Ureter (tissue), 1 donor: ENCODE data around the gene PTPRM. TPM values are rescaled to one million over a fixed set of nuclear protein-coding genes. Genes with fewer than 3 reads are reported as not detected.

ENCODE experiments used
- DNase-seq: peaks from one replicate; pipeline ENCODE4 v3.0.0-alpha.2; 2020; ENCODE audit warnings: low spot score
- total RNA-seq: library from RNA; stranded (reverse); gene quantifications from one replicate; pipeline ENCODE4 v1.2.4, GENCODE V29; 2023
- donor health status: DM: yes; HTN: yes; CAD: no.

PTPRM gene
- total RNA-seq, 1 donor from 2014 or later = 148 TPM

DNA sequence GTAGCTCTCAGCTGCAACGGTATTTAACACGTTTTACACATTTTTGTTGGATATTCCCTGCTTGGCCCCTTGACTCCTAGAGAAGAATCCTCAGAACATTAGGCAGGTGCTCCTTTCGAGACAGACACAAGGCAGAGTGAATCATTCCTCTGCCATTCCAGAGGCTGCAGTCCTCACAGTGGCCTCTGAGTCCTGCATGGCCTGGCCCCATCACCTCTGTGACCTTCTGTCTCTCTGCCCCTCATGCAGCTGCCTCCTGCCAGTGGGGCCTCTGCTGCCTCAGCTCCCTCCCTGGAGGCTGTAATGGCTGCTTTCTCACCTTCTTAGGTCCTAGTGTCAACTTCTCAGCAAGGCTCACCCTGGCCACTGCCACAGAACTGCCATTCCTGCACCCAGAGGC, 101.3 kb downstream of the PTPRM start:
- DNase-seq = no peak

DNA sequence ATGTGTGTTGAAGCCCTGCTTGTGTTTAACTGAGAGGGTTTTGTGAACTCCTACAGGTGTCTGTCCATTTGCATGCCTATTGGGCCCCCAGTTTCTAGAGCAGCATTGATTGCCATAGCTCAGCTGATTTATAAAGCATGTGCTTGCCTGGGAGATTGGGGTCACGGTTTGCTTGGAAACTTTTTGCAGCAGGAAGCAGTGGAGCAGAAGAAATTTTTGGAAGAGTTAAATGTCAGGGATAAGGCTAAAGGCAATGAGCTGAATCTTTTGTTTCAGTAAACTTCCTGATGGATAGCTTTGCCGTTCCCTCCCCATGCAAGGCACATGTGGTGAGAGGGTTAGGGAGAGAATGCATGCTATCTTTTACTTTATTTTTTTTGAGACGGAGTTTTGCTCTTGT, 102.2 kb downstream of the PTPRM start:
- DNase-seq = no peak

DNA sequence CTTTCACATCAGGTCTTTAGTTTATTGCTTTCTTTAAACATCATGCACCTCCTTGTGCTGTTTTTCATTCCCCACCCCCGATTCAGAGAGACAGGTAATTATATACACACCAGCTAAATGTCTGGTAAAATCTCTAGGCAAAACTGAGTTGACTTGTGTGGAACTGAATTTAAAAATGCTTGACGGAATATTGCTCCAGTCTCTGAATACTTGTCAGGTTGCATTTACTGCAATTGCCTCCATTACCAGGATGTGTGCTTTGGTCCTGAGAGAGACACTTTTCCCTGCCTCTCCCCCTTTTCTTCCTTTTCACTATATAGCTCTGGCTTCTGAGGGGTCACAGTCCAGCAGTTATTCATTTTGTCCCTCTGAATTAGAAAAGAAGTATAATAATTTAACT, 104.0 kb downstream of the PTPRM start:
- no peak for DNase-seq

DNA sequence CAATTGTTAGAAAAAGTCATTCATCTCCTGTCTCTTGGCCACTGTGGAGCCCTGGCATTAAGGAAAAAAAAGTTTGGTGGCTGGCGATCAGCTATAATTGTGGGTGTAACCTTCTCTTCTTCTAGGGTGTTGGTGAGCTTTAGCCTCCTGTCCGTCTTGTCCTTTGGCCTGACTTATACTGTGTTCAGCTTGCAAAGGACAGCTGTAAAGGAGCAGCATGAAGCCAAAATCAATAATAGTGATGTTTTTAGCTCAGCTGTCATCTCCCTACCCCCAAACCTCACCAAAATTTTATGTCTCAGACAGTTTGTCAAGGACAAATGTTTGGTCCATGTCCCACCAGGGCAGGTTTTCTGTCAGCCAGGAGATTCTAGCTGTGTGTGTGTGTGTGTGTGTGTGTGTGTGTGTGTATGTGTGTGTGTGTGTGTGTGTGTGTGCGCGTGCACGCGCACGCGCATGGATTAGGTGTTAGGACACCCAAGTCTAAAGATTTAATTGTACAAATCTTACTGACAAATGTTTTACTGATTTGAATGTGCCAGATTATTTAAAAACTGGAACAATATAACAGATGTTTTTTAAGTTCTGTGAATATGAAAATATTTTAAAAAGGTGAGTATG, 109.2 kb downstream of the PTPRM start:
- DNase-seq = no peak

DNA sequence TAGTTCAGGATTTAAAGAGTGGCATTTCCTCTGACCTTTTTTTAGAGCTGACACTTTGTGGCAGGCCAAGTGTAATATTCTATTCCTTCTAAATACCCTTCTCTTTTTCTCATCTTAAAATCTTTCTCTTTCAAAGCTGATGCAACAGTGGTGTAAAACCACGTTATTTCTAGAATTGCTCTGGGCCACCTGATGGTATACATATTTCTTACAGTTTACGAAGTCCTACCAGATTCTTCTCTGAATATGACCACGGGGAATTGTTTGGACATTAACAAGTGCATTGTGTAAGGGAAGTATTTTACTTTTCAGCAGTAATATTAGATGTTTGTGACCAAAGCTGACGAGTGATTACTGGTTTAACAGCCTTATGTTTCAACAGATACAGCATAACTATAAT, 109.9 kb downstream of the PTPRM start:
- no peak for DNase-seq

DNA sequence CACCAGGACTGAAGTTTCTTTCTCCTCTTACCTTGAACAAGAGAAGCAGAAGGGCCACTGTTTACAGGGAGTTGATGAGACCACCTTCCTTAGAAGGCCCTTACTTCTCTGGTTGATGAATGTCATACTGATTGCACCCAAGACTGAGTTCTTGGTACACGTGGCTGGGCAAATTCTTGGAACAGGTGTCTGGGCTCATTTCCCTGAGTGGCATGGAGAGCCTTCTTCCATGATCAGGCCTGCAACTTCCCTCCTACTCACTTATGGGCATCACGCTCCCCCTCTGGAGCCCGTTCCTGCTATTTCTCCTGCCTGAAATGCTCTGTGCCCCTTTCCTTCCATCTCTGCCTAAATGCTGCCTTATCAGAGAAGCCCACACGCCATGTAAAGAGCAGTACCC, 110.3 kb downstream of the PTPRM start:
- DNase-seq = no peak

DNA sequence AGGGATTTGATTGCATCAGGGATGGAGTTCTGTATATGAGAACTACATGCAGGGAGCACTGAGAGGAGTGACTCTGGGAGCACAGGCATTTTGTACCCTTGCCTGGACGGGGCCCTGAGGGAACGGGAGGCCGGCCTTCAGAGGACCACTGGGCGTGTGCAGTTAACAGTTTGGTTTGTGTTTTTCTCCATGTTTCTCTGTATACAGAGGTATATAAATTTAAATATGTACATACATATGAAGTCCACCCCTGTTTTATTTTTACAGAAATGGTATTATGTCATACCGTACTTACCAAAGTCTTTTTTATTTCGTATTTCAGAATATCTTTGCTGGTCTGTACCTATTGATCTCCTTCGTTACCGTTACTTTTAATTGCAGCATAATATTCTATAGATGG, 111.3 kb downstream of the PTPRM start:
- no peak for DNase-seq

DNA sequence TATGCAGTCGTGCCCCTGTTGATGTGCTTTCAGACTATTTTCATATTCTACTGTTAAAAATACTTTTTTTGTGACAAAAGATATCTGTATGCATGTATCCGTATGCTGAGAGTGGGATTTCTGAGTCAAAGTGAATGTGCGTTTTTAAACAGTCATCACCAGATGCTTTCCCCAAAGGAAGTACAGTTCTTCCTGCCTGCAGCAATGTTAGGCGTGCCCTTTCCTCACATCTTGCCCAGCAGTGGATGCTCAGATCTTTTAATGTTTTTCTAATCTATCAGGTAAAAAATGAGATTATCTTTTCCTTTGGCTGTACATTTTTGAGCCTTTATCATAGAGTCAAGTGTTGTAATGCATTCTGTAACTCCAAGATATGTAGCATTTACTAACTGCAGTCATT, 111.7 kb downstream of the PTPRM start:
- no peak for DNase-seq

DNA sequence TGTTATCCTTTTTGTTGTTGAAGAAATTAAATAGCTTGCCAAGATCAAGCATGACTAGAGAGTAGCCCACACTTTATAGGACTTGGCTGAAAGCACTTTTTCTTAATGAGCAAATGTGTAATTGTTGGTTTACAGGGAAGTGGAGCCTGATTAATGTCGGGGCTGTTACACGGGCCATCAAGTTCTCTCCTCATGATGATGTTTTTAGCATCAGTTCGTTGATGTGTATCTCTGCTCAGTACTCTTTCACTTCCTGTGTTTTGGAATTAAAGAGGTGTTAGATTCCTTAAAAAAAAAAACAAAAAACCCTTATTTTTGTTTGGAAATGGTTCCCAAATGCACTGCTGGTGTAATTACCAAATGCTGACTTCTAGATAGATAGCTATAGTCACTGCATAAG, 114.2 kb downstream of the PTPRM start:
- DNase-seq = no peak

DNA sequence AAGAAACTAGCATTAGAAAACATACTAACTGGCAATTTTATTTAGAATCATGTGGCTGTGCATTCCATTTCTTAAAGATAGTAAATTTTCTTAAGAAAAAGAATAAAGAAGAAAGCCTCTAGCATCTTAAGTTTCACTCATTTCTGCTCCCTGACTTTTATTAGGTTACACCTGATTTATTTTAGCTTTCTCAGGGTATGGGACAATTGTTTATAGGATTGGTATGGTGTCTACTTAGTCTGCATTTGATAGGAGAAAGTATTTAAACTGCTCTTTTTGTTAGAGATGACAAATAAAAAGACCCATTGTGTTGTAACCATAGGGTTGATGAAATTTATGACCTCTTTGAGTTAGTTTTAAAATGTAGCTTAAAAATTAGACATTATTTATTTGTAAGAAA, 115.2 kb downstream of the PTPRM start:
- no peak for DNase-seq

DNA sequence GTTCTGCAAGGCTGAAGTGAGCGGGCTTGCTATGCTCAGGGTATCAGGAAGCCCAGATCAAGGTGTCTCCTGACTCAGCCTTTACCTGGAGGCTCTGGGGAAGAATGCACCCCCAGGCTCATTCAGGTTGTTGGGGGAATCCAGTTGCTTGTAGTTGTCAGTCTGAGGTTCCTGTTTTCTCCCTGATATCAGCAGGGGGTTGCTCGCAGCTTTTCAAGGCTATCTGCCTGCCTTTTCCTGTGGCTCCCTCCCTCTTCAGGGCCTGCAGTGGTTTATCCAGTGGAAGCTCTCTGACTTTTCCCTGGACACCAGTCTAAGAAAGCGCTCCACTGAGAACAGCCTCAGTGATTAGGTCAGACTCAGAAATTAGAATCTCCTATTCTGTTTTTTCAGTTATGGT, 116.6 kb downstream of the PTPRM start:
- DNase-seq = no peak

DNA sequence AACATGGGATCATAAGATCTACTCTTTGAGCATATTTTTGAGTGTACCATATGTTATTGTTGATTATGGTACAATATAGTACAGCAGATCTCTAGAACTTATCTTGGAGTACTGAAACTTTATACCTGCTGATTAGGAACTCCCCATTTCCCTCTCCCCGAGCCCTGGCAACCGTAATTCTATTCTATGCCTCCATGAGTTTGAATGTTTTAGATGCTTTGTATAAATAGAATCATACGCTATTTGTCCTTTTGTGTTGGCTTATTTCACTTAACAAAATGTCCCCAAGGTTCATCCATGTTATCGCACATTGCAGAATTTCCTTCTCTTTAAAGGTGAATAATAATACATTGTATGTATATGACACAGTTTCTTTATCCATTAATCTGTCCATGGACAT, 117.2 kb downstream of the PTPRM start:
- DNase-seq = no peak

DNA sequence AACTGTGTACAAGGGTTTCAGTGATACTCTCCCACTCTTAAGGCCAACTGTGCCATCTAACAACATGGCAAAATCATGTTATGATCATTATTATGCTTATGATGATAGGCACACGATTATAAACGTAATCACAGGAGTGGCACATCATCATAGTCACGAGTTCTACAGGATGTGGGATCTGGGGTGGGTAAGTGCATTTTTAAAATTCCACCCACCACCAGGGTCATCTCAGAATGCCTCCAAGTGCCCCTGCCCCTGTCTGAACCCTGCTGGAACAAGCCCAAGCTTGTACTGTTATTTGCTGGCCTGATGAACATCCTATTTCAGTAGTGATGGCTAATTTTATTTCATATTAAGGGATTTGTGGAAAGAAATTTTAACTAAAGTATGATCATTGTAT, 117.8 kb downstream of the PTPRM start:
- no peak for DNase-seq

DNA sequence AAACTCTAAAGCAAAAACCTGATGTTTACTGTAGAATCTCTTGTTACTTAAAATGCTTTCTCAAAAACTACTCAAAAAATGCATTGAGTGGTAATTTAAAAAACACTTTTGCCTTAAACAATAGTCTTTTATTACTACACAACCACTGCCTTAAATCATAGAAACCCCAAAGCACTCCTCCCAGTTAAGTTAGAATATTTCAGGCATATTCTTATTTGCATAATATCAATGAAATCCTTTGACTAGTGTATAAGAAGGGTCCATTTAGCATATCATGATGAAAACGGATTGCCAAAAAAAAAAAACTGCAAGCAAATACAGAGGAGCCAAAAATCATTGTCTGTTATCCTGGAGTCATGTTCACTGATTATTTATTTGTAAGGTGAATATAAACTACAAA, 119.2 kb downstream of the PTPRM start:
- no peak for DNase-seq

DNA sequence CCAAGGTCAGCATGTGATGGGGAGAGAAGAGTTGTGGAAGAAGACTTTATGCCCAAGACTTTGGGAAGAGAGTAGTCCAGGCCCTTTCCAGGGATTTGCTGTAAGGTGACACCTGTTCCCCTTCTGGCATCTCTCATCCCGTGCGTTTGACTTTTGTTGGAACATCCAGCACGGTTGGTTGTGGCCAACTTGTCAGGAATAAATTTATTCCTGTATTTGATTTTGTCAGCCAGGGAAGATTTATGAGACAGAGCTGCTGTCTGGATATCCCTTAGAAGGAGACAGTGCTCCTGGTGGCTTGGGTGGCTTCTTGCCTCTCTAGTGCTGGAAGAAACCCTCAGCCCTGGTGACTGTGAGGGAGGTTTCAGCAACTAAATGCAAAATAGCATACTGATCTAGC, 121.5 kb downstream of the PTPRM start:
- no peak for DNase-seq

DNA sequence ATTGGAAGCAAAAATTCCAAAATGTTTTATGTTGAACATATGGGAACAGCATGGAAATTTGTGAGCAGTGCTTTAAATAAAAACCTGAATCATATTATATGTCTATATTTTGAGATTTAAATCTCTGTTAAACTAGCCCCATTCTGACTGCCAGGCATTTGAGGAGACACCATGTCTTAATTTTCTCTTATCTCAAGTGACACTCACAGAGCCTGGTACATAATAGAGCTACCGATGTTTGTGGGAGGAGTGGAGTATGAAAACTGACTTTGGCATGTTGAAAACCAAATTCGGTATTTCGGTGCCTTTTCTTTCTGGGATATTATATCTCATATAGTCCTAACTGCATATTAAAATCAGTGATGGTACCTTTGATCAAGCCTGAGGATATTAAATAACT, 124.1 kb downstream of the PTPRM start:
- no peak for DNase-seq

DNA sequence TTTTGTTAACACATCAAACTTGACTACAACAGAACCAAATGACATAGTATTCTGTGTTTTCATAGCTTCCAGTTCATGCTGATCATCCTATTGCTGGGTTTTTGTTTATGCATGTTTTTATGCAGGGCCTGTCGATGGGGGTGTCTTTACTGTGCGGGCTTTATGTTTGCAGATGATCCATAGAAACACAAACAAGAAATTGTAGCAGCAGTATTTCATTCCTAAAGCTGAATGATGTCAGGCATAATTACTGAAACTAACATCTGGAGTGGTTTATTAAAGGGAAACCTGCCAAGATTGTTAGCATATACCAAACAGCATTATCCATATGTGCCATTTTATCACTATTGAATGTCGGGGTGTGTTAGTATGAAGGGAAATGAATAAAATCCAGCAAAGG, 129.7 kb downstream of the PTPRM start:
- no peak for DNase-seq

DNA sequence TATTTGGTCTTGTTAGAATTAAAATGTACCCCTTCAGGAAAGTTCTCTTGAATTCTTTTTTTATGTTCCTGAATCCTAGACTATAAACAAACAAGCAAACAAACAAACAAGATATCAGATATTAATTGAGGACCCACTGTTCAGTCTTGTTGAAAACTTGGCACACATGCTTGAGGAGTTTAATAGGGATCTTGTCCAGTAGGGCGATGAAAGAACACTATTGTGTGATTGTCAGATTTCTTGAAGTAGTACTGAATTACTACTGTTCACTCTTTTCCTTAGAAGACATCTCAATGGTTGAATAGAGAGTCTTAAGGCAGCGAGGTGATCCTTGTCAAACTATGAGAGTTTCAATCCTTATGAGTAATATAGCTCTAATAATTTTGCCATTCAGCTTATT, 130.2 kb downstream of the PTPRM start:
- DNase-seq = no peak

DNA sequence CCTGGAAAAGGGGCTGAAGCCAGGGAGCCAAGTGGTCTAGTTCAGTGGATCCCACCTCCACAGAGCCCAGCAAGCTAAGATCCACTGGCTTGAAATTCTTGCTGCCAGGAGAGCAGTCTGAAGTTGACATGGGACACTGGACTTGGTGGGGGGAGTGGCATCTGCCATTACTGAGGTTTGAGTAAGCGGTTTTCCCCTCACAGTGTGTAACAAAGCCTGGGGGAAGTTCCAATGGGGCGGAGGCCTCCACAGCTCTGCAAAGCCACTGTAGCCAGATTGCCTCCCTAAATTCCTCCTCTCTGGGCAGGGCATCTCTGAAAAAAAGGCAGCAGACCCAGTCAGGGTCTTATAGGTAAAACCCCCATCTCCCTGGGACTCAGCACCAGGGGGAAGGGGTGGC, 144.4 kb downstream of the PTPRM start:
- DNase-seq = no peak

DNA sequence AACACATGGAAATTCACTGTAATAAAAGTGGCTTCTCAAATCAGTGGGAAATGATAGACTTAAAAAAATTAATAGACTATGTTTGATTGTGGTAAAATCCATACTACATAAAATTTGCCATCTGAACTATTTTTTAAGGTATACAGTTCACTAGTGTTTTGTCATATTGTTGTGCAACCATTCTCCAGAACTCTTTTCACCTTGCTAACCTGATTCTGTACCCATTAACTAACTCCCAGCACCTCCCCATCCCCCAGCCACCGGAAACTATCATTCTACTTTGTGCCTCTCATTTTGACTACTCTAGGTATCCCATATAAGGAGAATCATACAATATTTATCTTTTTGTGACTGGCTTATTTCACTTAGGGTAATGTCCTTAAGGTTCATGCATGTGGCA, 153.3 kb downstream of the PTPRM start:
- no peak for DNase-seq

DNA sequence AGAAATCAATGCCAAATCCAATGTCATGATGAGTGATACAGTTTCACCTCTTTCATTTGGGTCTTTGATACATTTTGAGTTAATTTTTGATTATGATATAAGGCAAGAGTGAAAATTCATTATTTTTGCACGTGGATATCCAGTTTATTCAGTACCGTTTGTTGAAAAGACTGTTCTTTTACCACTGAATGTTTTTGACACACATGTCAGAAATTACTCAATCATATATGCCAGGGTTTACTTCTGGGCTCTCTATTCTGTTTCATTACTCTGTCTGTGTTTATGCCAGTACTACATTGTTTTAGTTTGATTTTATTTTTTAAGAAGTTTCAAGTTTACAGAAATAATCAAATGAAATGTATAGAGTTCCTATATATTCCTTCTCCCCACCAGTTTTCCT, 154.4 kb downstream of the PTPRM start:
- DNase-seq = no peak

DNA sequence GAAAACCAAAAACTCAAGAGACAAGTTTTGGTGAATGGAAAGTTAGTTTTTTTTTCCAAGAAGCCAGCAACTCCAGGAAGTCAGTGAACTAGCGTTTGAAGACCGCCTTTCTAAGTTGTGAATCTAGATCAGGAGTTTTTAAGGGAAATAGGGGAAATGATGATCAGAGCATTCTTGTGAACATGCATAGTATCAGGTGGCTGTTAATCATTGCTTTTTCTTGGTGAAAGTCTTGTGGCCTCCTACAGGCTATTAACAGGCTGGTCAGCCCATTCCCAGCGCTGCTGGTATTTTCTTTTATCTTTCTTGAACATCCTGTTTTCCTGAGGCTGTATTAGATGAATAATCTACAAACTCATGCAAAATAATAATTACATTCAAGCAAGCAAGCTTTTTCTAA, 155.8 kb downstream of the PTPRM start:
- DNase-seq = no peak

DNA sequence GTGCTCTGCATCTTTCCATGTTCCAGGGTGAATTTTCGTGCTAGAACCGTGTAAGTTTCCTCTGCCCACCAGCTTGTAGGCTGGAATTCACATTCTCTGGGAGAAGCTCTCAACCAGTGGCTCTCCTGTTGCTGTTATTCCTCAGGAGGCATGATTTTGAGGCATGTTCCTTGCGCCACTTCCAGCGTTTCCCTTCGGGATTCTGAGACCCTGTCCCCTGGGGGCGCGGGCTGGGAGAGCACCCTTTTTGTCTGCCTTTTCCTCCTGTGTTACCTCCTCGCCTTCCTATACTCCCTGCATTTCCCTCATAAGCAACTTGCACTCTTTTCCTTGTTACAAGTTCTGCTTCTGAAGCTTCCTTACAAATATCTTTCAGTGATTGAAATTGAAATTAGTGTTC, 156.4 kb downstream of the PTPRM start:
- DNase-seq = no peak

DNA sequence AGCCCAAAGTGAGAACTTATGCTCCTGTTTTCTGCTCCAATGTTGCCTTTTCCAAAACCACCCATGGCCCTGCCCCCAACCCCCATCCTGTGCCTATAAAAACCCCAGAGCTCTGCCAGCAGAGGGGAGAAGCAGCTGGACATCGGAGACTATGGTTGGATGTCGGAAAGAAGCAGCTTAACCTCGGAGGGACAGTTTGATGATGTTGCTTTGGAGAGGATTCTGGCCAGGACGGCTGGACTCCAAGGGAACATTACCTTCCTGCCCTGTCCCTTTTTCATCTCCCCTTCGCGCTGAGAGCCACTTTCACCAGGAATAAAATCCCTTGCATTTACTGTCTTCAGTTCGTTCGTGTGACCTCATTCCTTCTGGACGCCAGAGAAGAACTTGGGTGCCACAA, 158.4 kb downstream of the PTPRM start:
- DNase-seq = no peak

DNA sequence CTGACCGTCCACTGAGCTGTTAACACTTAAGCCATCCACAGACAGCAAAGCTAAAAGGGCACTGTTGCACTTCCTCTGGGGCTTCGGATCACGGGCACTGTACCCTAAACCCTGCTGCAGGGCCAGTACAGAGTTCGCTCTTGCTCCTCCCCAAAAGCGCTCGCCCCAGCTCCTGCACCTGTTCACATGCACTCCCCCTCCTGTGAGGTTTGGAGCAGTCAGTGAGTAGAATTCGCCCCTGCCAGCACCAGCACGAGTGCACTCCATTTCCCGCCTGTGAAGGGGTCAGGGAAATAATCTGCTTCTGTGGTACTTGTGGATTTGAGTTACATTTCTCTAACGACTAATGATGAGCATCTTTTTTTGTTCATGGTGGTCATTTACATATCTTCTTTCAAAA, 158.8 kb downstream of the PTPRM start:
- no peak for DNase-seq
